ENCODE data around the gene OR4P4.

OR4P4 gene

DNA sequence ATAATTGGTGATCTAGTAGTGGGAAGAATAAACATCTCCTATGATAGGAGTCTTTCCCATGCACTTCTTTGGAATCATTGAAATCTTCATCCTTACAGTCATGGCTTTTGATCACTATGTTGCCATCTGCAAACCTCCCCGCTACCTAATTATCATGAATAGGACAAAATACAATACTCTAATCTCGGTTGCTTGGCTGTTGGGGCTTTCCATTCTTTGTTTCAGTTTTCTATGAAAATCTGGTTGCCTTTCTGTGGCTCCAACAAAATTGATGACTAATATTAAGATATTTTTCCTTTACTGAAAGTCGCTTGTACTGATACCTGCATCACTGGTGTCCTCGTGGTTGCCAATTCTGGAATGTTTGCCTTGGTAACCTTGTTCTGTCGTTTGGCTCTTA, 38.9 kb downstream of the OR4P4 start:
- no peak overlapping the region for H3K4me3 ChIP-seq (ENCODE audit: low read depth, low read length)
- no peak for DNase-seq (ENCODE audit: low read depth)
- TF ChIP-seq POLR2A (IDR thresholded peaks at IDR 0.05; ENCODE audit: extremely low read depth, insufficient read length) (no peak), MYC (IDR thresholded peaks at IDR 0.05; ENCODE audit: low read depth, low read length) (no peak)
- TF ChIP-seq, protein P1, sequence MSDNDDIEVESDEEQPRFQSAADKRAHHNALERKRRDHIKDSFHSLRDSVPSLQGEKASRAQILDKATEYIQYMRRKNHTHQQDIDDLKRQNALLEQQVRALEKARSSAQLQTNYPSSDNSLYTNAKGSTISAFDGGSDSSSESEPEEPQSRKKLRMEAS (IDR thresholded peaks at IDR 0.05; ENCODE audit: low read depth, low read length), result no peak
- TF ChIP-seq, protein P2, sequence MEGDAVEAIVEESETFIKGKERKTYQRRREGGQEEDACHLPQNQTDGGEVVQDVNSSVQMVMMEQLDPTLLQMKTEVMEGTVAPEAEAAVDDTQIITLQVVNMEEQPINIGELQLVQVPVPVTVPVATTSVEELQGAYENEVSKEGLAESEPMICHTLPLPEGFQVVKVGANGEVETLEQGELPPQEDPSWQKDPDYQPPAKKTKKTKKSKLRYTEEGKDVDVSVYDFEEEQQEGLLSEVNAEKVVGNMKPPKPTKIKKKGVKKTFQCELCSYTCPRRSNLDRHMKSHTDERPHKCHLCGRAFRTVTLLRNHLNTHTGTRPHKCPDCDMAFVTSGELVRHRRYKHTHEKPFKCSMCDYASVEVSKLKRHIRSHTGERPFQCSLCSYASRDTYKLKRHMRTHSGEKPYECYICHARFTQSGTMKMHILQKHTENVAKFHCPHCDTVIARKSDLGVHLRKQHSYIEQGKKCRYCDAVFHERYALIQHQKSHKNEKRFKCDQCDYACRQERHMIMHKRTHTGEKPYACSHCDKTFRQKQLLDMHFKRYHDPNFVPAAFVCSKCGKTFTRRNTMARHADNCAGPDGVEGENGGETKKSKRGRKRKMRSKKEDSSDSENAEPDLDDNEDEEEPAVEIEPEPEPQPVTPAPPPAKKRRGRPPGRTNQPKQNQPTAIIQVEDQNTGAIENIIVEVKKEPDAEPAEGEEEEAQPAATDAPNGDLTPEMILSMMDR (IDR thresholded peaks at IDR 0.05; ENCODE audit: low read depth, low read length), result no peak
